Cardiac septum (tissue), 1 donor: ENCODE measurements around the gene LAMA5. TPM values are rescaled to one million over a fixed set of nuclear protein-coding genes. Genes with fewer than 3 reads are reported as not detected.

Experiments used
- DNase-seq: peaks from one replicate; pipeline ENCODE4 v3.0.0-alpha.2; 2020; ENCODE audit warnings: low spot score
- intact Hi-C: fragments of 100-400 bp; cut with DNase I; formaldehyde crosslinking; loops from one replicate; pipeline ENCODE4 v1.14.0; 2022
- long read RNA-seq: library from polyadenylated mRNA; unstranded; transcript quantifications from one replicate; pipeline ENCODE4 v2.0.0, GENCODE V29; 2021
- total RNA-seq: library from RNA; stranded (reverse); fragmentation: NEBNext Ultra II Directional; extraction: Animal tissue kit (Norgen Biotek cat#: 25700); gene quantifications from one replicate; pipeline ENCODE4 v1.2.1, GENCODE V29; 2021
- donor health status: DM: no; HTN: no; CAD: no.

LAMA5 gene
- 101 TPM for total RNA-seq
- long read RNA-seq, partial matches to known transcripts: 43 of 74 reads
- long read RNA-seq, other reads (novel, unspliced or antisense): 29 of 74 reads

- DNase-seq: no peak
- intact Hi-C loops: no loop called here
Measured at GRCh38 chr20:62367136-62367632, at the start of gene LAMA5. LAMA5 (minus strand) TSS chr20:62367312; CDS start chr20:62367245, 67 bp downstream.

- intact Hi-C loops: loop anchor here (10.0 kb wide), 1 partner anchor 199 kb away; no protein-coding TSS in a partner anchor
Measured at GRCh38 chr20:62415354-62416111, 48.4 kb upstream of the LAMA5 start.

GRCh38 chr20:62413896-62414481 is 46.9 kb upstream of the LAMA5 start:
- intact Hi-C loops: loop anchor here (10.0 kb wide), 1 partner anchor 201 kb away; no protein-coding TSS in a partner anchor
- no peak for DNase-seq

More at GRCh38 chr20:62415354-62416111, 48.4 kb upstream of the LAMA5 start:
- no peak for DNase-seq

- intact Hi-C loops: loop anchor here (10.0 kb wide), 1 partner anchor 202 kb away; no protein-coding TSS in a partner anchor
- no peak for DNase-seq
Measured at GRCh38 chr20:62413025-62413570, 46.0 kb upstream of the LAMA5 start.

DNA sequence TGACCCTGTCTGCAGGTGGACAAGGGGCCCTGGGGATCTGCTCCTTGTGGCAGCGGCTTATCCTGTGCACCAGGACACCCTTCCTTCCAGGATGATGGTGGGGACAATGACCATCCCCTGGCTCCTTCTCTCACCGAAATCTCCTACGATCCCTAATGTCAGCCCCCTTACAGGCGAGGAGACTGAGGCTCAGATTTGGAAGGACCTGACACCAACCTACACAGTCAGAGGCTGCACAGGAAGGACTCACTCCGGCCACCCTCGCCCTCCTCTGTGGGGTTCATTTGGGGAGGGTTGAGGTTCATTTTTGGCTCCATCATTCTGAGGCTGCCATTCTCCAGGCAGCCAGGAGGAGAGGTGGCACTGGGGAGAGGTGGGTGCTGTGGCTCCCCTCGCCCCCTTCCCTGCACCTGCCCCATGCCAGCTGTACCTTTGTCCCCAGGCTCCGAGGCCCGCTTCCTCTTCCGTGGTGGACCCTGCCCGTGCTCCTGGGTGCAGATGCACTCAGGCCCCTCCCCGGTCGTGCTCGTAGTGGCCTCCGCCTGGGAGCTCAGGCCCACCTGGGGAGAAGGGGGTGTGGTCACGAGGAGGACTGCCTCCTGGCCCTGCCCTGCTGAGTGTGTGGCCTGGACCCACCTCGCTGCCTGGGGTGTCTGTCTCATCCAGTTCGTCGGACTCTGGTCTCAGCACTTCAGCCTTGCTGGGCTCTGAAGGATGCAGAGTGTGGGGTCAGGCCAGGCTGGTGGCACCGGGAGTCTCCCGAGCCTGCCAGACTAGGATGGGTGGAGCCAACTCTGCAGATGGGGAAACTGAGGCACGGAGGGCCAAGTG is 45.3 kb upstream of the LAMA5 start:
- DNase-seq: no peak
- intact Hi-C loops: loop anchor here (10.0 kb wide), 1 partner anchor 202 kb away; no protein-coding TSS in a partner anchor

DNA sequence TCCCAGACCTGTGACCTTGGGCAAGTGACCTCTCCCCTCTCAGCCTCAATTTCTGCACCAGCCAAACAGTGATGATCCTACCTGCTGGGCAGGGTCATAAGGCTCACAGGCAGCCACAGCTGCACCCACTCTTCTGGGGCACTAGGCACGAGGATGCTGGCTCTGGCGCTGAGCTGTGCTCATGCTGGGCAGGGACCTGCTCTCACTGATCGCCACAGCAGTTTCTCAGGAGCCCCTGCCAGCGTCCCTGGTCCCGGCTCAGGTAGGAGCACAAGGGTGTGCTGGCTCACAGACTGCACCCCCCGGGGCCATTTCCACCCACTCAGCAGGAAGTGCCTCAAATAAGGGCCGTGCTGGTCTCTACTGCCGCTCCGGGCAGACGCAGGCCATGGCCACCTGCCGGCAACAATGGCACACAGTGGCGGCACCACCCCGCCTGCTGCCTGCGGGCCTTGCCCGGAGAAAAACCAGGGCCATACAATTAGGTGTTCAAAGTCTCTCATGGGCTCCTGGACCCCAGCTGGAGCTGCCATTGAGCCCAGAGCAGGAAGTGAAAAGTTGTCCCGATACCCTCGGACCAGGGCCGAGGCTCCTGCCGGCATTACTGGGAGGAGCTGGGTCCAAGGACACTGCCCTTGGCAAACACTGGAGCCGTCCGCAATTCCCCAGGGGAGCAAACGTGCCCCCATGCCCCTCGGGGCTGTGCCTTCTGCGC is 44.5 kb upstream of the LAMA5 start:
- DNase-seq: no peak
- intact Hi-C loops: loop anchor here (10.0 kb wide), 1 partner anchor 203 kb away; no protein-coding TSS in a partner anchor

GRCh38 chr20:62410746-62411478 is 43.8 kb upstream of the LAMA5 start:
- no peak for DNase-seq
- intact Hi-C loops: loop anchor here (1.0 to 10.0 kb wide), 2 partner anchors 85 to 204 kb away; no protein-coding TSS in a partner anchor

GRCh38 chr20:62409931-62410745 is 43.0 kb upstream of the LAMA5 start:
- intact Hi-C loops: loop anchor here (1.0 to 10.0 kb wide), 3 partner anchors 86 to 385 kb away; partner anchors contain the start of gene MRGBP
- DNase-seq: no peak

DNA sequence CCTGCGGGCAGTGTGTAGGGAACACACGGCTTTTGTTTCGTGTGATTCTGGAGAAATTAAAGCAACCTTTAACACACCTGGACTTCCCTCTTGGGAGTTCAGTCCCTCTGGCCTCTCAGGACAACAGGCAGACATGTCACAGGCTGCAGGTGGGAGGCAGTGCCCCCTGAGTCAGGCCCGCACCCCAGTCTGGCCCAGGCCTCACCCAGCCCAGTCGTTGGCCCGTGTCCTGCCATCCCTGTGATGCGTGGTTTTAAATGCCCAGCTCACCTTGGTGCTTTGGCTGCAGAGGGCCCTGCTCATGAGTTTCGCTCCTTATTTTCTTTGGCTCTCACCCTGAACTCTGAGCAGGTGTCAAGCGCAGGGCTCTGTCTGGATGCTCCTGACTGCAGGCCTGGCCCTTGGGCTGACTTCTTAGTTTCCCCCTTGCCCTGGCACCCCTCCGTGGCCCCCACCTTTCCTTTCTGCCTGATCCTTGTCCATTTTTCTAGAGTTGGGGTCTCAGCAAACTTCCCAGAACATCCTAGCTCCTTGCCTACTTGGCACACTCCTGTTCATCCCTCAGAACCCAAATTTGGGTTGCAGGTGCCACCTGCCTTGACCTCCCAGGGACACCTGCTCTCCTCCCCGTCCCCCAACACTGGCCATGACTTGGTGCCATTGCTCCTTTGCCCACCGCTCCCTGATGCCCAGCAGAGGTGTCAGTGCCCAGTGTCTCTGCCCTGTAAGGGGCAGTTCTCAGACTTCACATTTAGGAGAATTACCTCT is 42.2 kb upstream of the LAMA5 start:
- intact Hi-C loops: loop anchor here (10.0 kb wide), 1 partner anchor 386 kb away; the partner anchor contains the start of gene MRGBP

DNA sequence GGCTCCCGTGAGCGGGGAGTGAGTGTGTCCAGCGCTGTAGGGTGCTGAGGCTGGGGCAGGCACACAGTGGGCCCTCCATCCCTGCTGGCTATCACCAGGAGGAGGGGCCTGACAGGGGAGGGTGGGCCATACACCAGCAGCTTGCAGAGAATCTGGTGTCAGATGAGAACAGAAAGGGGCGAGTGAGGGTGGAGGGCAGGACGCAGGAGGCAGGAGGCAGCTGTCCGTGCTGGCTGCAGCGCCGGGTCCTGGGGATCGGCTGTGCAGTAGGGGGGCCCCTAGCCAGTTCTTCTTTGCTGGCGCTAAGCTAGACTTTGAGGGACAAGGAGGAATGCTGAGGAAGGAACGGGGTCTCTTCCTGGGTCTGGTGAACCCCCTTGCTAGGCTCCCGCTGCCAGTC is 41.5 kb upstream of the LAMA5 start:
- DNase-seq: no peak
- intact Hi-C loops: loop anchor here (10.0 kb wide), 1 partner anchor 386 kb away; the partner anchor contains the start of gene MRGBP

More for the DNA sequence above, 42.2 kb upstream of the LAMA5 start:
- no peak for DNase-seq

DNA sequence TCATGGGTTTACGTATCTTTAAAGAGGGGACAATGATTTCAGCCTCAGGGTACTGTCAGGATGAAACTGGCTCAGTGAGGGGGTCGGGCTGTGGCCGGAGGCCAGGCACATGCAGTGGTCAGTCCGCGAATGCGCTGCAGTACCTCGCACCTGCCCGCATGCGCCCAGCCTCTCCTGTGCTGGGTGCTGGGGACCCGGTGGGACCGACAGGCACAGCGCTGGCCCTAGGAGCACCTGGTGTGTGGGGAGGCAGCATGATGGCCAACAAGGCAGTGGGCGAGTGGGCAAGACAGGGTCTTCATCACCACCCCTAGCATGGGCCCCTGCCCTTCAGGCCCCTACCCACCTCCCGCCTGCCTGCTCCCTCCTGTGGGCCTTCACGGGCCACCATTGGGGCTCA is 40.9 kb upstream of the LAMA5 start:
- intact Hi-C loops: loop anchor here (10.0 kb wide), 1 partner anchor 387 kb away; the partner anchor contains the start of gene MRGBP
- DNase-seq: no peak

- DNase-seq: peak; percentile 97
- intact Hi-C loops: loop anchor here (10.0 kb wide), 1 partner anchor 387 kb away; the partner anchor contains the start of gene MRGBP
Measured at GRCh38 chr20:62407221-62407992, 40.3 kb upstream of the LAMA5 start, which contains the start of gene CABLES2. CABLES2 (minus strand) TSS chr20:62407285; CDS start chr20:62407276, 9 bp downstream.

GRCh38 chr20:62406635-62407176 is 39.6 kb upstream of the LAMA5 start:
- no peak for DNase-seq
- intact Hi-C loops: loop anchor here (10.0 kb wide), 1 partner anchor 388 kb away; the partner anchor contains the start of gene MRGBP

DNA sequence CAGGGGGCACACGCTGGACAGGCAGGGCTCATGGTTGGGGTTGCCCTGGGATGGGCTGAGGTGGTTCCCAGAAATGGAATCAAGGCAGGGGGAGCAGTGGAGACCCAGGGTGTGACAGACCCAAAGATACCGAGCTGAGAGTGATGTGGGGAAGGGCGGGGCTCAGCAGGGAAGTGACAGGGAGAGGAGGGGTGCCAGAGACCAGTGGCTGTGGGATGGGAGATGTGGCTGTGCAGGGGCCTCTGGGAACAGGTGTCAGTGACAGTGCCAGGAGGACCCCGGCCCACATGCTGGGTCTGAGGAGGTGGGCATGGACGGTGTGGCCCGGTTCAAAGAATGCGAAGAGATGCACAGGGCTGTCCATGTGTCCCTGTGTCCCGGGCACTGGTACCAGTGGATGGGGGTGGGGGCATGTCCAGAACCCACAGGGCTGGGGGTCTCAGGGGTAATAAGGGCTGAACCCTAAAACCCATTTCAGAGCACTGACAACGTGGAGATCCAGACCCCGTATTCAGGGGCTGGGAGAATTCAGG is 38.9 kb upstream of the LAMA5 start:
- no peak for DNase-seq
- intact Hi-C loops: loop anchor here (10.0 kb wide), 1 partner anchor 389 kb away; the partner anchor contains the start of gene MRGBP
